CD4-positive, alpha-beta T cell treated with Interleukin-15 for 4 hours (primary cell): ENCODE results near the gene NFRKB.

Experiments used
- DNase-seq: peaks from one replicate; pipeline ENCODE4 v3.0.0-alpha.2; 2020; ENCODE audit warnings: low spot score

The NFRKB gene

DNA sequence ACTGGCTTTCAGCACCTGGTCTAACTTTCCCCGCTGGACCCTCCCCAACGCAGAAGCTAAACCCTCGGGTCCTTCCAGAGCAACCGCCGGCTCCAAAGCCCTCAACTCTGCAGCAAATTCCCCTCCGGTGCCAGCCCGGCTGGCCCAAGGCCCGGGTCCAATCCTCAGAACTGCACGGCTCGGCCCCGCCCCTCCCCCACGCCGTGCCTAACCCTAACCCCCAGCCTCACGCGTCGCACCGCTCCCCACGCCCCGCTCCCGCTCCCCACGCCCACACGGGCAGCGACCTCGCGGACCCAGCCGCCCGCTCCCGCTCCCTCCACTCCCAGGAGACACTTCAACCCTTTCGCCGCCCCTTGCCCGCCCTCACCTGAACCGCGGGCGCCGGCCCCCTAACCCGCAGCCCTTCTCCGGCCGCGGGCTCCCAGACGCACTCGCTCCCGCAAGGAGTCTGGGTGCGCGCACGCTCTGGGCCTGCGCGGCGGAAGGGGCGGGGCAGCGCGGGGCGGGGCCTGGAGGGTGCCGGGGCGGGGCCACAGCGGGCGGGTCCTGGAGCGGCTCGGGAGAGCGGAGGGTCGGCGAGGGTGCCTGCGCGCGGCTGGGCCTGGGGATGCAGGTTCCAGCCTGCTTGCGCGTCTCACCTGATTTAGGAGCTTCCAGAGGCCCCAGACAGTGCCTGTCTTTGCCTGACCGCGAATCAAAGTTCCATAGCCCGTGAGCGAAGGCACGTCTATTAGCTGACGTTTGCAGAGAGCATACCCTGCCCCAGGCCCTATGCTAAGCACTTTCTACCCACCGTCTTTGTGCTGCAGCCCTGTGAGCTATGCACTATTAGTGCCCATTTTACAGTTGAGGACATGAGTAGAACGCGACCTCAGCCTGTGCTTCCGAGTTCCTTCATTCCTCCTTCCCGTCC lies at the start of gene NFRKB:
NFRKB (minus strand) TSS at position 453 of the 916 bp plus-strand sequence. CDS start 2,729 bp downstream, outside the sequence.
- DNase-seq: peak; percentile 87

DNA sequence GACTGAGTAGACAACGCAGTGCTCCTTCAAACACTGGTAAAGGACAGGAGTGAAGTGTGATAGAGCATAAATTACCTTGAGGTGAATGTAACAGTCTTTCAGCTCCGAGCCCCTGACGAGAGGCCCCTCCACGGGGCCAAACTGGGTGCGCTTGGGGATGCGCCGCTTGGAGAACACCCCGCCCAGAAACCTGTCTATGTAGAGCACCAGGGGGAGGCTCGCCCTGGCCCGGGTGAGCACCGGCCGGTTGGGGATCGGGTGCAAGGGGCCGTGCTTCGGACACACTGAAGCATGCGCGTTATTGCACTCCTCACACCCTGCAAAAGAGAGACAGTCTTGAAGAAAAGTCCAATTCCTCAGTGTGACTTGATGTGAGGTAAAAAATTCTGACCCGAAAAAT lies 49.3 kb upstream of the NFRKB start:
- no peak for DNase-seq

- DNase-seq: no peak
Measured at GRCh38 chr11:129943036-129943435, 47.7 kb upstream of the NFRKB start.

DNA sequence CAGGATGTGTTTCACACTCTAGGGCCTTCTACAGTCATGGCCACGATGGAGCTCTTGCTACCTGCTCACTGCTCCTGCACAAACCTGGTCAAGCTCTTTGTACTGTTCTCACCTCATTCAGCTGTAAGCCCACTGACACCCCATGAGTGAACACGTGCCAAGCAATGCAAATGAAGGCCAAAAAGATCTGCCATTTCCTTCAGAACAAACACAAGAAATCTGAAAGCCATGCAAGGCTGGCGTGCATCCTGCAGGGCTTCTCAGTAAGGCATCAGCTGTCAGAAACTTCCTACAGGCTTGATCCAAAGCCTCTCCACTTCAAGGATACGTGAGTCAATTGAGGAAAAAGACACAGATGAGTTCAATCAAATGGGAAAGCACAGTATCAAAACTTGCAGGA lies 44.1 kb upstream of the NFRKB start:
- DNase-seq: no peak

DNA sequence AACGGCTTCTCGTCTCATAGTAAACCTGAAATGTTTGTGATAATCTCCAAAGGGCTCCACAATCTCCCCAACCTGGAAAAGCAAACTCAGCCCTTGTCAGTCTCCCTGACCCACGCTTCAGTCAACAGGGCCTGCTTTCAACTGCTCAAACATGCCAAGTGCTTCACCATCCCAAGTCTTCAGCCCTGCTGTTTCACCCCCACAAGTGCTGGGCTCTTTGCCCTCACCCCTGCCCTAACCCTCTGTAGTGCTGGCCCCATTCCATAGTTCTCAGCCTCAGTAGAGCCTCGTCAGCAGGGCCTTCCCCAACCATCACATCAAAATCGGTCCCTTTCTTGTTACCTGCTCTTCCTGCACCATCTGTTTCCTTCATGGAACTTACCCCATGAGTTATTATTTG lies 43.4 kb upstream of the NFRKB start:
- DNase-seq: no peak

DNA sequence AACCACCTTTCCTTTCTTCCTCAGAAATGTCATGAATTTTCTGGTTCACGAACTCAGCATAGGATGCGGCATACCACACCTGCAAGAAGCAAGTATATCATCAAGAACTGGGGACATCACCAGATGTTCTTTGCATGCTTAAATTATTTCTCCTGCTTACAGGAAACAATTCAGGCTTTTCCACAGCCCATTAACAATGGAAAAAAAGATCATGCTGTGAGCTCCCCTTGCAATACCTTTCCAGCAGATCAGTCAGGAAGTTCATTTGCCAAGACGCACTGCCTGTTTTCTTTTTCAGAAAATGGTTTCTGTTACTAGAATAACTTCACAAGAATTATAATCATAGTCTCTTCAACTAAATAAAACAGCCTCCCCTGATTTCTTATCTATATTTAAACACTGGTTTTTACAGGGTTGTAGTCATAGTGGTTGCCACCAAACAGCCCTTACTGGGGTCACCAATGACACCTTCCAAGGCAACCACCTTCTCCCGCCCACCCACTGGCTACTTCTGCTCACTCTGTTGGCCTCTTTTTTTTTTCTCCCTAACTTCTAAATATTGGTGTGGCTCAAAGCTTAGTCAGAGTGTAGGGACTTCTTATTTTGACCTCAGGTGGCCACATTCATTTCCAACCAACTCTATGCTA lies 42.3 kb upstream of the NFRKB start:
- DNase-seq: no peak

GRCh38 chr11:129935723-129936122 lies 40.3 kb upstream of the NFRKB start:
- DNase-seq: no peak

- DNase-seq: no peak
Measured at GRCh38 chr11:129933891-129934290, 38.5 kb upstream of the NFRKB start.

DNA sequence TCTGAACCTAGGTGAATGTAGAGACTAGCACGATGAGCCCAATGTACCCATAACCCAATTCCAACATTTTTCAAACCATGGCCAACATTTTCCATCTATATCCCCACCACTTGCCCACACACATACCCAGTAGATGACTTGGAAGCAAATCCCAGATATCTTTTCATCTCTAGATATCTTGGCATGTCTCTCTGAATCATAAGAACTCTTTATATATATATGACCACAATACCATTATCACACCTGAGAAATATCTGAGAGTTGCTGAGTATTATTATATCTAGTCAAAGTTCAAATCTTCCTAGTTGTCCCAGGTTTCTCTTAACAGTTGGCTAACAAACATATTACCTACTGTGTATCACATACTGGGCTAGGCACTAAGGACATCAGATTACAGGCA lies 37.9 kb upstream of the NFRKB start:
- no peak for DNase-seq

- no peak for DNase-seq
Measured at GRCh38 chr11:129932381-129933067, 37.1 kb upstream of the NFRKB start.

GRCh38 chr11:129930743-129931142 lies 35.4 kb upstream of the NFRKB start:
- DNase-seq: no peak

GRCh38 chr11:129930296-129930695 lies 34.9 kb upstream of the NFRKB start:
- DNase-seq: no peak

DNA sequence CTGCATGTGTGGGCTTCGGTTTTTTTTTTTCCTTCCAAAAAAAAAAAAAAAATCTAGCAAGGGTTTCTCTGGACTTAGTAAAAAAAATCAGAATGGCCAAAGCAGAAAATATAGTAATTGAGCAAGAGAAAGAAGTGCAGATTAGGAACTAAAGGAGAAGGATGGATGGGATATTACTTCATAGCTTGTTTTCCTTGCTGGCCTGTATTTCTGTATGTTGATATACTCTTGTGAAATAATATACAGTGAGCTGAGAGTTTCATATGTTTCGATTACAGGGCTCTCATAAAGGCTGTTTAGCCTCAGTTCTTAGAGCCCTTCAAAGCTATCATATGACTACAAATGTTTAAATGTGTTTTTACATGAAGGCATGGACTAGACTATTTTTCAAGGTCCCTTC lies 34.3 kb upstream of the NFRKB start:
- DNase-seq: no peak

- DNase-seq: no peak
Measured at GRCh38 chr11:129928923-129929692, 33.7 kb upstream of the NFRKB start.

DNA sequence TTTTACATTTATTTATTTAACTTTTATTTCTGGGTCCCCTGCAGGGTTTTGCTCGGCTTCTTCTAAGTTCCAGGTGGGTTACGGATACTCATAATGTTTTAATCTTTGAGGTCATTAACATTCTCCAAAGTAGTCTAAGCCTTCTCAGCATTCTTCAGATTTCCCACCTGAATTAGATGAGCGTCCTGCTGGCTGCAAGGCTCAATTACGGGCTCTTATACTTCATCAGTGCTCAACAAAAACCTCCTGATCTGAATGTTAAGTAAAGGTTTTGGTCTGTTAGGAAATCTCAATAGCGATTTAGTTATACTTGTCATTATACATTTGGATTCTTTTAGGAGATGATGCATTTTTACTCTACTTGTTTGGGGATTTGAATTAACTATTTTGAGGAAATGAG lies 27.3 kb upstream of the NFRKB start:
- no peak for DNase-seq

DNA sequence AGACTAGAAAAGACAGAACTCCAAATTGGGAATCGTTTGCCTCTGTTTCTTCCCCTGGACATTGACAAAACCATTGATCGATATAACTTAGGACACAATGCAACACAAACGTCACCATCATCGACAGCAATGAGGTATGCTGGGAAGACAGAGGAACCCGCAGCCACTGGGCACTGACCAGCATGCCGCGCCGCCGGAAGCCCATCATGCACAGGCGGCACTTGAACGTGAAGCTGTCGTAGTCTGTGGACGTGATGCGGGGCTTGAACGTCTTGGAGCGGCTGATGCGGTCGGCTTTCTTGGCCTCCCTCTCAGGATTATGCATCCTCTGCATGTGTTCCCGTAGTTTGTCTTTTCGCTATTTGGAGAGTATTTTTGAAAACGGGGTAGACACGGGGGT lies 23.0 kb upstream of the NFRKB start:
- DNase-seq: no peak

DNA sequence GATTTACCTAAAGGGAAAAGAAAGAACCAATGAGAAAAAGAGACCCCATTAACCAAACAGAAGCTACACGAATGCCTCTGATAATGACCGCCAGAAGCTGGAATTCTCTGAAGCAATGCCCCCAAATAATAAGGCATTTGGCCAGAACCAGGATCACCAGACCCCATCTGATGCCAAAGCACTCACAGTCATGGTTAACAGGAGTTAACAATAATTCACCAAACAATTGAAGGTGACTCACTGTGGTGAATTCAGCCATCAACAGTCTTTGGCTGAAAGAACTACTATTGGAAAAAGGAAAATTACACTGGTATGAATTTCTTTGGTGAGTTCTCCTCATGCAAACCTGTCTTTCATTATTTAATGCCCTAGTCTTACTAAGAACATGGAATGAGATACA lies 21.9 kb upstream of the NFRKB start:
- no peak for DNase-seq

DNA sequence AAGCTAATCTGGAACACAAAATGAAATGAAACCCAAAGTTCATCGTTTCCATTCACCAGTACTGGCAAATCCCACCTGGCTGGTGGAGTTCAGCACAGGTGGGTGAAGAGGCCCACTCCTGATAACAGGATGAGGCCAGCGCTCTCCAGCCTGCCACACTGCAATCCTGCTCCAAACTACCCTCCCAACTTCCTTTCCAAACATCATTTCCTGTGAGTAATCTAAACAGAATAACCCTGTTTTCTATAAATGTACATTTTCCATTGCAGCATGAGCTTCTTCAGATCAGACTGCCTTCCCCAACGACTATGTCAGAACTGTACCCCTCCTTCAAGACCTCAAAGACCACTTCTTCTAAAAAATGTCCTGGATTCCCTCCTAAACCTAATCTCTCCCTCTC lies 15.9 kb upstream of the NFRKB start:
- no peak for DNase-seq

DNA sequence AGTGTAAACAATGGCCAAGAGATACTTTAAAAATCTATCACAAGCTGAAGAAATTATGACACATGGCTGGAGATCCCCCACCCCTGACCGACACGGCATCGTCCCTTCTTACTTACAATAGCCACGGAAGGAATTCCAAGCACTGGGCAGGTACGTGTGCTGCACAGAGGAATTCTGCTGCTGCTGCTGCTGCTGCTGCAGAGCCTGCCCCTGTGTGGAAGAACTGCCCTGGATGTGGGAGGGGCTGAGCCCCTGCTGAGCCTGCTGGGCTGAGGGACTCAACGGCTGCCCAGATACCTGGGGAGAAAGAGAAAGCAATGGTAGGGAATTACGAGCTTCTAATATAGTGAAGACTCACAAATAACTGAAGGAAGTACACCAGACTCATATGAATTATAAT lies 15.0 kb upstream of the NFRKB start:
- no peak for DNase-seq

GRCh38 chr11:129905402-129905801 lies 10.0 kb upstream of the NFRKB start:
- DNase-seq: no peak

GRCh38 chr11:129896062-129896461 lies 684 bp upstream of the NFRKB start:
- no peak for DNase-seq
